ENCODE results near the gene MEF2C.

GRCh38 chr5:88776692-88777091 lies 106.3 kb downstream of the MEF2C start:
- TF ChIP-seq CTCF (IDR thresholded peaks at IDR 0.05): no peak
- no peak for TF ChIP-seq POLR2A (IDR thresholded peaks at IDR 0.05)

All from sigmoid colon (tissue), 3 donors.